GM21367 (cell line): ENCODE data around the gene COL8A2.
"Not testable (repeated sequence)": the region's sequence is repeated elsewhere in the genome, so short reads cannot be mapped to it uniquely, and the experiment has no call there.

ENCODE experiments used
- ATAC-seq: cut with Tn5 transposase; IDR thresholded peaks from one replicate; pipeline ENCODE4 v1.9.1; 2021; ENCODE audit not compliant: unreplicated experiment

Gene COL8A2

DNA sequence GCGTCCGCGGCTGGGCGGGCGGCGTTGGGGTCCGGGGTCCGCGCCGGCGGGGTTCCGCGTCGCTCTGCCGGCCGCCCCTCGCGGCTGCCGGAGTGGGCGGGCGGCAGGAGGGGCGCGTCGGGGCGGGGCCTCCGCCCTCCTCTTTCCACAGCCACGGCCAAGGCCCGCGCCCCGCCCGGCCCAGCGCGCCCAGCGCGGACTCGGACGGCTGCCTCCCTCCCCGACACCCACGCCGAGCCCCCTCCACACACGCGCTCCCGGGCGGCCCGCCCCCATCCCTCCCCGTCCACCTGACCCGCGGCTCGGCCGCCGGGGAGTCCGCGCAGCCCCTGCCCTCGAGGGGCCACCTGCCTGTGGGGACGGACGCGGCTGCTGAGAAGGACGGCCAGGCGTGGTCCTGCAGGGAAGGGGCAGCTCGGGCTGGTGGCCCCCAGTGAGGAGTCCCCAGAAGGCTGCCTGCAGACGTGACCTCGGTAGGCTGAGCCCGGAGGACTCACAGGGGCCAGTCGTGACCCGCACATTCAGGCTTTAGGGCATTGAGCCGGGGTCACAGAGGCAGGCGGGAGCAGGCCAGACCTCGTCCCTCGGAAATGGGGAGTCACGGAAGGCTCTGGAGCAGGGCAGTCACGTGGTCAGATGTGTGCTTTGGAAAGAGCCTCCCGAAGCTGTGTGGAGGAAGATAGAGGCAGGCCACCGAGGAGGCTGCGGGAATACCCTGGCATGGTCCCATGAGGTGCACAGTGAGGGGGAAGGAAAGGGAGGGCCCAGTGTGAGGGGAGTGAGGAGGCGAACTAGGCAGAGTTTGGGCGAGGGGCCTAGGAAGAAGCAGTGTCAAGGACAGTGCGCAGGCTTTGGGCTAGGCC is at the start of gene COL8A2:
COL8A2 (minus strand) TSS at position 94 of the 863 bp plus-strand sequence. CDS start 24,980 bp downstream, outside the sequence.
- ATAC-seq, result no peak

DNA sequence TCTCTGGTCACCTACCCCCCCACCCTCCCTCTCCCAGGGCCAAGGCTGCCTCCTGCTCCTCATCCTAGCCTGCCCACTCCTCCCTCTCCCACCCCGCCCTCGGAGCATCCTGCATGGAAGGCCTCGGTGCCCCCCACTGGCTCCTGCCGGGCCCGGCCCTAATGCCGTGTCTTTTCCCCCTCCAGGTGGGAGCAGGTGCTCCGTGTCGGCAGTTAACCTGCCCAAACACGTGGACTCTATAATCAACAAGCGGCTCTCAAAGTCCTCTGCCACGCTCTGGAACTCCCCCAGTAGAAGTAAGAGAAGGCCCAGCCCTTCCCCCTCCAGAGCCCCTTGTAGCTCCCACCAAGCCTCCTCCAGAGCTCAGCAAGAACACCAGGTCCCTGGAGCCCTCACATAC is 49.7 kb upstream of the COL8A2 start:
- ATAC-seq, result no peak

DNA sequence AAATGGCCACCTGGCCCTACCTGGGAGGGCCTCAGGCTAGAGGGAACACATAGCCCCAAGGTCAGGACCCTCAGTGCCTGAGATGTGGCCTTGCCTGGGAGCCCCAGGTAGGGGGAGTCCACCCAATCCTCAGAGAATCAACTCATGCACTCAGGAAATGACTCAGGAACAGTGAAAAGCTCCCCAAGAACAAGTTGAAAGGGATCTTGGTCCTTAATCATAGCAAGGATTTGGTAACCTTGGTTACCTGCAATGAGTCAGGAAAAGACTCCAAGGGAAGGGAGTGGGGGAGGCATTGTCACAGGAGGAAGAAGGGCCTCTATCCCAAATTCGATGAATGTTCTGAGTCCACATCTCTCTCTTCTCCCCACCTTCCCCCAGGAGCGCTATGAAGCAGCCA is 48.0 kb upstream of the COL8A2 start:
- no peak for ATAC-seq

DNA sequence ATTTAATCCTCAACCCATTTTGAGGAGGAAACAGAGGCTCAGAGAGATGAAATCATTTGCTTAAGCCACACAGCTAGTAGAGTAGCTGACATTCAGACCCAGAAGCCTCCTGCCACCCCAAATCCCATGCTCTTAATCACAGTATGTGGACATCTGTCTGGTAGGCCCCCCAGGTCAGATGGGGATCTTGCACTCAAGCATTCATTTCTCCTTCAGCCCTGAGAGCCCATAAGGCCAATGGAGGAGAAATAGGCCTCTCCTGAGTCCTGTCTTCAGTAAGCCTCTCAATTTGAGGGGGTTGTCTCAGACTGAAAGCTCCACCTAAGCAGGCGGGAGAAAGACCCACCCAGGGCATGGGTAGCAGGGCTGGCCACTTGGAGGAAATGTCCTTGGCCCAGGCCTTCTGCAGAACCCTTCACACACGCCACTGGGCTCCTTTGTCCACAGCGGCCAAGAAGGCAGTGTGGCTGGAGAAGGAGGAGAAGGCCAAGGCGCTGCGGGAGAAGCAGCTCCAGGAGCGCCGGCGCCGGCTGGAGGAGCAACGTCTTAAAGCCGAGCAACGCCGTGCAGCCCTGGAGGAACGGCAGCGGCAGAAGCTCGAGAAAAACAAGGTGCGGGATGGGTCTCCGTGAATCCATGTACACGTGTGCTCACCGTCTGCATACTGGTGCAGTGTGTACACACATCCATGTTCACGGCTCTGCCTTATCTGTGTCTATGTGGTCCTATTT is 47.2 kb upstream of the COL8A2 start:
- no peak for ATAC-seq

DNA sequence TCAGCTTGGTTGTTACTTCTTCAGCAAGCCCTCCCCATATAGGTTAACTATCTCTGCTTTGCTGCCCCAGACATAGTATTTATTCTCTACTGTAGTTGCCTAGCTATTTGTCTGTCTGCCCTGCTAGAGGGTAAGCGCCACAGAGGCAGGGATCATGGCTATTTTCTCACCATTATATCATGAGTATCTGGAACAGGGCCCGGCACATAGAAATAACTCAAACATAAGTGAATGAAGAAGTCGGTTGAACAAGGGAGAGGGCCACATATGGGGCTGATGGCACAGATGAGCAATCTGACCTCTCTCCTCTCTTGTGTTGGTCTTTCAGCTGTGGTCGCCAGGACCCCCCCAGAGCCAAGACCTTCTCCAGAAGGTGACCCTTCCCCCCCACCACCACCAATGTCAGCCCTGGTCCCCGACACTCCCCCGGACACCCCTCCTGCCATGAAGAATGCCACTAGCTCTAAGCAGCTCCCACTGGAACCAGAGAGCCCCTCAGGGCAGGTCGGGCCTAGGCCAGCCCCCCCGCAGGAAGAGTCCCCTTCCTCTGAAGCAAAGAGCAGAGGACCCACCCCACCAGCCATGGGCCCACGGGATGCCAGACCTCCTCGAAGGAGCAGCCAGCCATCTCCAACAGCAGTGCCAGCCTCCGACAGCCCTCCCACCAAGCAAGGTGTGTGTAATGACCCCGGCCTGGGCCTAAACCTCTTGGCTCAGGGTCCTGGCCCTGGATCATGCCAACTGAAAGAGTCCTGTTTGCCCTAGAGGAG is 45.8 kb upstream of the COL8A2 start:
- no peak for ATAC-seq

- ATAC-seq, result no peak
These were observed 43.5 kb upstream of the COL8A2 start for GRCh38 chr1:36168514-36168913.

GRCh38 chr1:36166938-36167905 is 42.2 kb upstream of the COL8A2 start:
- no peak for ATAC-seq

DNA sequence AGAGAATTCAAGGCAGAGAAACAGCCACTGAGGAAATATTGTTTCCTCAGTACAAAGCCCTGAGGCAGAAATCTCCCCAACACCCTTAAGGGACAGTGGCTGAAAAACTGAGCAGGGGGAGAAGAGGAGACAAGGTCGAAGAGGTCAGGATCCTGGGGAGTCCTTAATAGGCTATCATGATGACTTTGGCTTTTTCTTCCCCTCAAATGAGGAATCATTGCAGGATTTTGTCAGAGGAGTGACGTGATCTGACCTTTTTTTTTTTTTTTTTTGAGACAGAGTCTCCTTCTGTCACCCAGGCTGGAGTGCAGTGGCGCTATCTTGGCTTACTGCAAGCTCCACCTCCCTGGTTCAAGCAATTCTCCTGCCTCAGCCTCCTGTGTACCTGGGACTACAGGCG is 41.1 kb upstream of the COL8A2 start:
- ATAC-seq, result no peak

GRCh38 chr1:36165145-36165544 is 40.1 kb upstream of the COL8A2 start:
- no peak for ATAC-seq

DNA sequence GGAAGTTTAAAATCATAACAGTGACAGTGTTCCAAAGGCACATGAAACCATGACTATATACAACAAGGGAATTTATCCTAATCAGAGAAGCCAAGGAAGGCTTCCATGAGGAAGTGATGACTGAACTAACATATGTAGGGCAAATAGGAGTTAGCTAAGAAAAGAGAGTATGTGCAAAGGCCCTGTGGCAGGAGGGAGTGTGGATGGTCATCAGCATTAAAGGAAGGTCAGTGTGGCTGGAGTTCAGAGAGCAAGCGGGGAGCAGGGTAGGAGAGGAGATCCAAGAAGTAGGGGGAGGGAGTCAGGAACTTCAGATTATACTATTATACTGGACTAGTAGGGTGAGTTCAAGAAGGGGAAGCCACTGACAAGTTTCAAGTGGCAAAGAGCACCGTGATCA is 39.3 kb upstream of the COL8A2 start:
- ATAC-seq, result no peak

DNA sequence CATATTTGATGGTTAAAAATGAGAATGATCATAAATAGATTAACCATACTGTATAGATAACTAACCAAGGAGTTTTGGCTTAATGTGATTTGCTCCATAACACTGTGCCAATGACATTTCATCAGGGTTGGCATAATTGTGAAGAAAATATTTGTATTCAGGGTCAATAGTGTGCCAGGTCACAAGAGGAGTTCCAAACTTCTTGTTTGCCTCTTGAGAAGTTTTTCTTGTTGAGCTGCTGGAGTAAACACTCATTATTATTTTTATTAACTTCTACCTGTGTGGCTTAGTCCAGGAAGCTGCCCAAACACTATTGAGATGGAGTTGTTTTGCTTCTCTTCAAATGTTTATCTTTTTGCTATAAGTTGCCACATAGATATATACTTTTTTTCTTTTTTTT is 38.4 kb upstream of the COL8A2 start:
- ATAC-seq, result no peak

DNA sequence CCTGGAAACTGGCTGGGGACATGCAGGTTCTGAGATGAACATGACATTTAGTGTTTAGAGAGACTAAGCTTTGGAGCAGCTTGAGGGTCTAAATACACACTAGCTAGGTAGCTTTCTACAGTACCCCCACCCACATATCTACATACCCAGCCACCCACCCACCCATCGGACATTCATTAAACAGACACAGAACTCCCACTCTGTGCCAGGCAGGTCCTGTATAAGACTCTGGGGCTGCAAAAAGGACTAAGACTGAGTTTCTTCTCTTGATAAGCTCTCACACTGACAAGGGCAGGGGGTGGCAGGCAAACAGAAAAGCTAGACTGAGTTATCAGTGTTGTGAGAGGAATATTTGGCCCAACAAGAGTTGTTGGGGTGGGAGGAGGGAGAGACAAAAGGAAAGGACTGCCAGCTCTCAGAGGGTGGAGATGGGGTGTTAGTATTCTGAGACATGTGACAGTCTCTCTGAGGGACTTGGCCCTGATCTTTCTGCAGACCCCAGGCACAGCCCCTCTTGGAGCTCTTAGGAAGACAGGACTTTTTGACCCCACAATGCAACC is 37.7 kb upstream of the COL8A2 start:
- no peak for ATAC-seq

DNA sequence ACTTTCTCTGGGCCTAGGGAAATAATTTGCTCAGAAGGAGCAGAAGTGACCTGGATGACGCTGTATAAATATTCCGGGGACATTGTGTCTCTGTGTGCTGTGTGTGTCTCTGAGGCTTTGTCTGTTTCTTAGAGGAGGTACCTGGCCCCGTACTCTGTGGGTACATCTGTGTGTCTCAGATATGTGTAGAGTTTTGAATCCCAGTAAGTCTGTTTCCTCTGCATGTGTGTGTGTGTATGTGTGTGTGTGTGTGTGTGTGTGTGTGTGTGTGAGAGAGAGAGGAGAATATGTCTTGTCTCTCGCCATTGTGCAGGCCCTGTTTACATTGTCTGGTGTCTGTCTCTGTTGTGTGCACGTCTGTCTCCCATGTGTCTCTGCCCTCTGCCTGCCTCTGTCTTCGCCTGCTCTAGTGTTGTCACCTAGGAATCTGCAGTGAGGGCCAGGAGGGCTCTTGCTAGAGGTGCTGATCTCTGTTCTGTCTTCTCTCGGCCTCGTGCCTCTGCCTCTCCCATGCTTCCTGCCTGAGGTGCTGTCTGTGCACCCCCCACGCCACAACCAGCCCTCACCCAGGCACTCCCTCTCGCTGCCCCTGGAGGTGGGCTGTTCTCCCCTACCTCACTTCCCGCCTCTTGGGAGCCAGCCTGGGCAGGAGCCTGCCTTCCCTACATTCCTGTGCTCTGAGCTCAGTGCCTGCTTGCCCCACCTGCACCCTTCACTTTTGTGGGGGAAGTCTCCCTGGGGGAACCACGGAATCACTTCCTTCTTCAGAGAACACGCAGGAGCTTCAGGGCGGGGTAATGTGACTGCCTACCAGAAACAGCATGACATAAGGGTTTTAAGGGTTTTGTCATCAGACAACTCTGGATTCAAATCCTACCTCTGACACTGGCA is 36.9 kb upstream of the COL8A2 start:
- ATAC-seq, result peak; percentile 36

GRCh38 chr1:36160949-36161485 is 36.0 kb upstream of the COL8A2 start:
- ATAC-seq, result no peak

- ATAC-seq, result no peak
These were observed 35.4 kb upstream of the COL8A2 start for GRCh38 chr1:36160388-36160948.

- no peak for ATAC-seq
These were observed 34.8 kb upstream of the COL8A2 start for GRCh38 chr1:36159614-36160387.

DNA sequence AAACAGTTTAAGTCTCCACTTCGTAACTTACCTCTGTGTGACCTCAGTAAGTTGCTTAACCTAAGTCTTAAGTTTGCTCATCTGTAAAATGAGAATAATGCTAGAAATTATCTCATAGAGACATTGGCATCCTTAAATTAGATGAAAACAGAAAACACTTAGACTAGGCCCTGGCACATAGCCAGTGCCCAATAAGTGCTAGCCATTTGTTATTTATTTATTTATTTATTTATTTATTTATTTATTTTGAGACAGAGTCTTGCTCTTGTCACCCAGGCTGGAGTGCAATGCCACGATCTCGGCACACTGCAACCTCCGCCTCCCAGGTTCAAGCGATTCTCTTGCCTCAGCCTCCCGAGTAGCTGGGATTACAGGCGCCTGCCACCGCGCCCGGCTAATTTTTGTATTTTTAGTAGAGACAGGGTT is 33.8 kb upstream of the COL8A2 start:
- not testable (repeated sequence) for ATAC-seq
